Measurements from ENCODE around the gene SNX5.

SNX5 gene

DNA sequence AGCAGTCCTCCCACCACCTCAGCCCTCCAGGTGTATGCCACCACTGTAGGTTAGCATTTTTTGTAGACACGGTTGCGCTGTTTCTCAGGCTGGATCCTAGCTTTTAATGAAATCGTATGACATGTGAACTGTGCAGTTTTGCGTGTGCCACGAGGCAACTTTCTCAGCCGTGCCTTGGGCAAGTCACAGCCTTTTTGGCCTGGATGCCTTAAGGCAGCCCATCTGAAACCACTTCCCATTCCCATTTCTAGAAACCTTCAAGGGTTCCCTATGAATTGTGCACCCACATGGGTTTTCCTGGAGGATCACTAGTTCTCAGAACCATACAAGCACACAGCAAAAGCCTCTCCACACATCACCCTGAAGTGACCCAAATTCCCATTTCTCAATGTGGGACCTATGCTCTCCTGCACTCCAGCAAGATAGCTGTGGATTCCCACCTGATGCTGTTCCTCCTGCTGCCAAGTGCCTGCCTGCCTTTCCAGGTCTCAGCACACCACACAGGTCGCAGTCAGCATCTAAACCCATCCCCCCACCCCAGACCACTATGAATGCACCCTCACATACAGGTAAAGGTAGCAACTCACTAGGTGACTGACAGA, 28.9 kb downstream of the SNX5 start:
- DNase-seq: no peak

DNA sequence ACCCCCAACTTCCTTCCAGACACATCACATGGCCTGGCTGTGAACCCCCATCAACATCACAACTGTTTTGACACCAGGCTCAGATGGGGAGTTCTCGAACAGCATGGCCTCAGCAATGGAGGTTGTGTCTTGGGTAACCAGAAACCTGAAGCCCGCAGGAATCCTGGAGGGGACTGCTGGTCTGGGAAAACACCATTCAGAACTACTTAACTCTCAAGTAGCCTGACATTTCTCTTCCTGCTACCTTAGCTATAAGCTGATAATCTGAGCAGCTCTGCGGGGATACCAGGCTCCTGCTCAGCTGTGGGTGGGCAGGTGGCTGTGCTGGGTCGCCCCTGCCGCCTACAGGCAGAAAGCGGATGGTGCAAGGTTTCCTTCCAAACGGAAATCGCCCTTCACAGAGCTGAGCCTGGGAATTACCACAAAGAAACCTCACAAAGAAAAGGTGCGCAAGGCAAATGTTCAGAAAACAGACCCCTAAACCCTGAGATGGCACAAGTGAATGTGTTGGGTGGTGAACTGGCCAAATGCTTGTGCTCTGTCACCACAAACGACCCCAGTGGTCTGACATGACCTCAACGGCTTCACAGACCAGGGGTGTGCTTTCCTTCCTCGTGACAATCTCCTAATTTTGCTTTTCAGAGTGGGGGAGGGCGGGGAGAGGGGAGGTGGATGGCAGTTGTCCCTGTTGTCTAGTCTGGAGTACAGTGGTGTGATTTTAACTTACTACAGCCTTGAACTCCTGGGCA, 29.5 kb downstream of the SNX5 start:
- DNase-seq: peak; percentile 70 to 73

DNA sequence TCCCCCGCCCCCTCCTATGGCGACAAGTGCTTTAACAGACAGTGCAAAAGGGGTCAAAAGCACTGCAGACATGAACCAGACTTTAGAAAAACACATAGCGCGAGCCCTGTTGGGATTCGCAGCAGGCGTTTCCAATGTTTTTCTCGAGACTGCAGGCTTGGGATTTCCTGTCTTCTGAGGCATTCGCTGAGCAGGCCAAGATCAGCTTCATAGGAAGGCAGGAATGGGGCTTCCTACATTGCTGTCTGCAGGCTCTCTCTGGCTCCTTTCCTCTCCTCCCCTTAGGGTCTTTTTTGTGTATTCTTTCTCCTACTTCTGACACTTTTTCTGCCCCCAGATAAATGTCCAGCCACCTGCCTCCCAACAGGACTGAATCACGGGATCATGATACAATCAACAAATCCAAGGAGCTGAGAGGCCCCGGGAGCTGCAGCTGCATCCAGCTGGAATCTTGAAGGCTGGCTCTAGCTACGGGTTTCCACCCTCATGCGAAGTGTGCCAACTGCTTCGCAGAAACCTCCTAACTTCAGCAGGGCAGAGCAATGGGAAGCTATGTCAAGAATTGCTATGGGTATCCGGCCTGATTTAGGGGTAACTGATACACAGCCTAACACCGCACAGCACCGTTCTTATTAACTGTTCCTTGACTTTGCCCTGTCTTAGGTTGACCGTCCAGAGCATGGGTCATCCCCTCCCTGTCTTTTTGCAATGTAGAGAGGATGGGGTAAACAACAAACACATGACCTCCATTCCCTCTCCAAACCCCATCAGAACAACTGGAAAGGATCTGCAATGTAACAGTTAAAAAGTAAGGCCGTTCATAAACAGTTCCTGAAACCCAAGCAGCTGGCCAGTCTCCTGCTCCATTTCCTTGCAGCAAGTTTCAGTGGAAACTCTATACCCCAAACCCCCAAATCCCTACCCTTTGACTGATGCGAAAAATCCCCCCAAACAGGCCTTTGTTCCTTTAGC, 31.5 kb downstream of the SNX5 start:
- DNase-seq: no peak

DNA sequence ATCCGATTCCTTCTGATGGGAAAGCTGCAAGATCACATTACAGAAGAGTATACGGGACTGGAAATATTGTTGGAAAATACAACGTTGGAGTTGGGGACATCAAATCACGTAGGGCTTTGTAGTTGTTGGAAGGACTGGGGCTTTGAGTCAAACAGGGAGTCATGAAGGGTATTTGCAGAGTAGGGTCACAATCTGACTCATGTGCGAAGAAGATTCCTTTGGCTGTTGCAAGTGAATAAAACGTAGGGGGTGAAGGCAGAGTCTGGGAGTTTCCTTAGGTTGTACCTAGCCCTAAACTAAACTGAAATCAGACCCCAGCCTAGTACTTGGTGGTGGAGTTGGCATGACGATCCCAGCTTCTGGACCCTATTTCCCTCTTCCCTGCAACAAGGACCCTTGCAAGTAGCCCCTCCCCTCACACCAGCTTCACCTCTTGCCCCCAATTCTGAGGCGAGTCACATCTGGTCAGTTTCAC, 32.3 kb downstream of the SNX5 start:
- no peak for DNase-seq

DNA sequence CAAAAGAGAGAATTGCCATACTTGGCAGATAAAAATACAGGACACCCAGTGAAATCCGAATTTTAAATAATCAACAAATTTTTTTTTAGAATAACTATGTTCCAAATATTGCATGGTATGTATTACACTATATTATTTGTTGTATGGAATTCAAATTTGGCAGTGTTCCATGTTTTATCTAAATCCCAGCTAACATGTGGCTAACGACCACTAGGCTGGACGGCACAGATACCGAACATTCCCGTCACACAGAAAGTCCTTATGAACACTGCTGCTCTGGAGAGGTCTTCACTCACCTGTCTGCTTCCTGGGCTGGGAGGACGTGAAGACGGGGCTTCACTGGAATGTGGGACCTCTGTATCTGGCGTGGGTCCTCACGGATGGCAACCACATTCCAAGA, 32.8 kb downstream of the SNX5 start:
- DNase-seq: no peak

DNA sequence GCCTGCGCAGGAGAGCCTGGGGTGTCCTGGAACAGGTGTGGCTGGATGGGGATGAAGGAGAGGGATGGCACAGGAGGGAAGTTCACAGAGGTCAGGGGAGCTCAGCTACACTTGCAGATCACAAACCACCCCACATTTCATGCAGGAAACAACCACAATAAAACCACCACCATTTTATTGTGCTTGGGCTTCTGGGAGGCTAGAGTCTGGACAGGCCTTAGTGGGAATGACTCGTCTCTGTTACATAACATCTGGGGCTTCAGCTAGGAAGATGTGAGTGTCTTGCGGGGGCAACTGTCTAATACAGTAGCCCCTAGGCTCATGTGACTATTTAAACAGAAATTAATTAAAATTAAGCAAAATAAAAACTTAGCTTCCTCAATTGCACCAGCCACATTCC, 33.4 kb downstream of the SNX5 start:
- no peak for DNase-seq

DNA sequence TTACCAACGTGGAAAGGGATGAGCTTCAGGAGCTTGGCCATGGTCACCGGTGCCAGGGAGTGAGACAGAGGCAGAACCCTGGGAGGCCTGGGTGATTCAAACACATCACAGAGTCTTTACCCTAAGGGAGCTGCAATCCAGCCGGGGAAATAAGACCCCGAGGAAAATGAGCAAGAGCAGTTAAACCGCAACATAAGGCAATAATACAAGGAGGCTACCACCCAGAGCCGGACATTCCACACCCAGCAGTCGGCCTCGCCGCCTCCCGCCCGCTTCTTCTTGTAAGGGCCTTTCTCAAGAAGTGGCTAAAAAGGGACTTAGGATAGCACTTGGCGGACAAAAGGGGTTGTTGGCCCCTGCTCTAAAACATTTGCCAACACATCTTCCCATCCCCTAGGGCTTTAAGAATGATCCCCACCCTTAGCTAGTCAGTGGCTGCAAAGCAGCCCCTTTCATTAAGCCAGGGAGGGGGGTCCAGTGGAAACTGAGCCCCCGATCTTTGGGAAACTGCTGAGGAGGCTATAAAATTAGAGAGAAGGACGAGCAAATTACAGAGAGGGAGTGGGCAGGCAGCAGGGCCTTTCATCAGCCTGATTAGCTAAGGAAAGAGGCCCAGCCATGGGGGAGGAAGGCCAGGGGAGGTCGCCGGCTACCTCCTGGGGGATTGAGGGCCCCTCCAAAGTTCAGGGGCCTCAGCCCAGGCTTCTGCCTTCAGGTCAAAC, 34.3 kb downstream of the SNX5 start:
- DNase-seq: no peak

DNA sequence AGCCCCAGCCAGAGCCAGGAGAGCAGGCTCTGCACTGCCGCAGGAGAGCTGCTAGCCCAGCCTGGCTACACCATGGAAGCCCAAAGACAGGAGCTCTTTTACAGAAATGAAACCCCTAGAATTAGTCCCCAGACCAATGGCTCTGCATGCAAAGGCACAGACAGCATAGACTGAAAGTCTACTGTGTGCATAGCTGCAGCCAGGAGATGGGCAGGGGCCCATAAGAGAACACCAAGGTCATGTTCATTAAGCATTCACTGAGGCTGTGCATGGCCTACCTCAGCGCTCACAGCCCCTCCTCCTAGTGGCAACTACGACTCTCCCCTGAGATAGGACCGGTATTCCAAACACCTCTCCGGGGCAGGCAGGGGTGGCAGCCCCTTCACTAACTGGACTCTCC, 34.9 kb downstream of the SNX5 start:
- DNase-seq: no peak

DNA sequence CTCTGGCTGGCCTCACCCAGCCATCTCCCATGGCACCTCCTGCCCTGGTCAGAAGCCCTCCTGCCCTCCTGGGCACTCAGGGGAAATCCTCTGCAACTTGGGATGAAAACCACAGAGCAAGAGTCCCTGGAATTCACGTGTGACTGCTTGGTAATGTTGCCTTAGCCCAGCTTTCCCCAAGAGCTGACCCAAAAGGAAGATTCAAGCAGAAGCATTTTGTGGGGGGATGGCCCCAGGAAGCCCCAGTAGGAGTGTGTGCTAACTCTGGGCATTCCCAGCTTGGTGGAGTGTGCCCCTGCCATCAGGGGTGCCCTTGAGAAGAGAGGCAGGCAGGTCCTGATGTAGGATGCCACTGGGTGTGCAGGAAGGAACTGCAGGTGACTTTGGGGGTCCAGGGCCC, 35.5 kb downstream of the SNX5 start:
- no peak for DNase-seq

DNA sequence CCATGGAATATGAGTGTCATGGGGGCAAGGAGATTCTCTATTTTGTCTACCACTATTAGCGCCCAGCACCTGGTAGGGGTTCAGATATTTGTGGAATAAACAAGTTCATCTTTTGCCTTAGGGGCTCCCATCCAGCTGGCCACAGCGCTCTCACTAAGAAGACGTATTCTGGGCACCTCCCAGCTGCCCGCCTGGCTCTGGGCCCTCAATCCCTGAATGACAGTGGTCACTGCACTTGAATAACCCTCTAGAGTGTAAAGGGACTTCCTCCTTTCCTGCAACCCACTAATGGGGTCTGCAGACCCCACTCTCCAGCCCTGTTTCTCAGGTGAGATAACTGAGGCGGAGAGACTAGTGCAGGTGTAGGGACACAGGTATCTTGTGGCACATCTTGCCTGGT, 36.2 kb downstream of the SNX5 start:
- DNase-seq: no peak

DNA sequence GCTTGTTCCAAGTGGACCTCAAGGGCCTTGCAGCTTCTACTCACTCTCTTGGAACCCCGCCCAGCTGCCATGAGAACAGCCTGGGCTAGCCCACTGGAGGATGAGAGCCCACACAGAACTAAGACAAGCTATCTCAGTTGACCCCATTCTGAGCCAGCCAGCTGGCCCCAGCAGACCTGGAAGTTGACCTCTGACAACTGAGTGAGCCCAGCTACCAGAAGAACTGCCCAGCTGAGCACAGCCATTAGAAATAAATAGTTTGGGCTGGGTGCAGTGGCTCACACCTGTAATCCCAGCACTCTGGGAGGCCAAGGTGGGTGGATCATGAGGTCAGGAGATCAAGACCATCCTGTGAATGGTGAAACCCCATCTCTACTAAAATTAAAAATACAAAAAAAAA, 37.1 kb downstream of the SNX5 start:
- DNase-seq: no peak

DNA sequence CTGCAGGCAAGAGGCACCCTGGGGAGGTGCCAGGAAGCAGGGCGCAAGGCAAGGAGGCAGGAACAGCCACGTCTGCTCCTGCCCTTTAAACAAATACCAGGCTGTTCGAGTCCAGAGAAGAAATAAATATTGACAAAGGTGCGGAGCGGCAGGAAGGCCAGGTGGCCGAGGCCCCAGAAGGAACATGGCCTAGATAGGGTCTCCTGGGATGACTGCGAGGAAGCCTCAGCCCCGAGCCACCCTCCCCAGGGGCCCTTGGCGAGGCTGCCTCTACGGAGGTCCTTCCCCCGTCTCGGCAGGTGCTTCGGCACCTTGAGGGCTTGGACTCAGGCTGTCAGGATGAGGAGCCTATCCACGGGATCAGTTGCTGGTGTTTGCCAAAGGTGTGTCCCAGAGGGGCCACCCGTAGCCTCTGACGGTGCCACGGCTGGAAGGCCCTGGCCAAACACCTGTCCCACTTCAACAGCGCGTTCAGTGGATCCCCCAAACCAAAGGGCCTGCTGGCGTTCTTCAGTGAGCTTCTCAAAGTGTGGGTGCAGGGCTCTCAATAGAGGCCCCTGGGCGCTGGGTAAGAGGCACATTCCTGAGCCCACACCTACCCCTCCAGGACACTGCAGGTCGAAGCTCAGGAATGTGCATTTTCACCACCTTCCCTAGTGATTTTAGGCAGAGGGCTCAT, 39.8 kb downstream of the SNX5 start:
- DNase-seq: no peak

DNA sequence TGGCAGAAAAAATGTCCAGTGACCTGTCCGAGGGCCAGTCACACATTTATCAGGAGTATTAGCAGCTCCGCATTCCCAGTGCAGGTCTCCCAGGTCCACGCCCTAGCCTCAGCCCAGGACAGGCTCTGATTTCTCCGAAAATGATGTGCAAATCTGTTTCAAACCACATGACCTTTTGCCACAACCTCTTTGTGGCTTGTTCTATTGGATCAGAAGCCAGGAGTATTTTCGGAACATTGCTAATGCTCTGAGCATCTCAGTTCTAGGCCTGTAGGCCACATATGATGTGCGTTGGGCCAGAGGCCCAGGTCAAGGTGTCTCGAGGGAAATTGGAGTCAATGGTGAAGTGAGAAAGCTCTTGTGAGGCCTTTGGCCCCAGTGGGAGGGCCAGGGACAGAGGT, 40.4 kb downstream of the SNX5 start:
- no peak for DNase-seq

DNA sequence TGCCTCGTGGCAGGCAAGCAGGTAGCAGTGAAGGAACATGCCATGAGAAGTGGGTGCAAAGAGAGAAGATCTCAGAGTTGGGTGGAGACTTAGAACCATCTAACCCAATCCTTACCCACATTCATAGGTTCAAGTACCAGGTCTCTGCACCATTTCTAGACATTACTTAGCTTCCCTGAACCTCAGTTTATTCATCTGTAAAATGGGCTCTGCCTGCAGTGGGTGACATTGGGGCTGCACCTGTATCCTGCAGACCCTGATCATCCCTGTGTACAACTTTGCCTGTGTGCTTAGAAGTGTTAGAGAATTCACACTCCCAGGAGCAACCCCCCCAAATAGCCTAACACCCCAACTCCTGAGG, 42.7 kb downstream of the SNX5 start:
- DNase-seq: no peak

DNA sequence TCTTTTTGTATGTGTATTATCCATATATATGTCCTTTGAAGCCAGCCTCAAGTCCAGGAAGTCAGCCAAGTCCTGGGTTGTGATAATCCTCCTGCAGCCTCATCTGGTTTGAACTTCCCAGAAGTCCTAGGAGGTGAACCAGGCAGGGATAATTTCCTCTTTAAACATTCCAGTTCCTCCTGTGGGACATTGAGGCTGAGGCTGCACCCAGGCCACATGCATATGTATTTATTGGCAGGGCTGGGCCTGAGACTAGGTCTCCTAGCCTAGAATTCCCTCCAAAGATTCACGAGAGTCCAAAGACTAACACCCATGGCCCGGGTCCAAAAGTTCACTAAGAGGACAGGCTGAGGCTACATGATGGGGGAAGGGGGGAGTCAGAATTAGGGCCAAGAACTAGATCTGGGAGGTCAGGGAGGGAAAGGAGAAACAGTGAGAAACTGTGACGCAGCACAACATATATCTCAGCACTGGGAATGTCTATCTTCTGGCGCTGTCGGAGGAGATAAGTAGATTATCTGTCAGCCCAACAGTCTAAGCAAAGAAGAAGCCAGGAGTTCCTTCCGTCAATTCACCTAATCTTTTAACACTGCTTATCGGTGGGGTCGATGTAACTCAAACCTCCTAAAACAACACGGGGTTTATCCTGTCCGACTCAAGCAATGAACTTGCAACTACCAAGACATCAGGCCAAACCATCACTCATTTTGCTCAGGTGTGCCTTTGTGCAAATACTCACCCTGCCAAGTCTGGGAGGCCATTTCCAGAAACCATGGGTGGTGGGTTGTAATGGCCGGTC, 43.3 kb downstream of the SNX5 start:
- no peak for DNase-seq

DNA sequence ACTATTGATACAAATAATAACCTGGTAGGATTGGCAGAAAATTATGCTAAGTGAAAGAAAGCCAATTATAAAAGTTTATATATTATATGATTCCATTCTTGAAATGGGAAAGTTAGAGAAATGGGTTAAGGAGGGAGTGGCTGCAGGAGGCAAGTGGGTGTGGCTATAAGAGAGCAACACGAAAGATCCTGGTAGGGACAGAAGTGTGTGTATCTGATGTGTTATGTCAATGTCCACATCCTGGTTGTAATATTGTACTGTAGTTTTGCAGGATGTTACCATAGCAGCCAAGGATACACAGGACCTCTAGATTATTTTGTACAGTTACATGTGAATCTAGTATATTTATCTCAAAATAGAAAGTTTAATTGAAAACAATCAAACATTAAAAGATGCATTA, 46.8 kb downstream of the SNX5 start:
- no peak for DNase-seq

DNA sequence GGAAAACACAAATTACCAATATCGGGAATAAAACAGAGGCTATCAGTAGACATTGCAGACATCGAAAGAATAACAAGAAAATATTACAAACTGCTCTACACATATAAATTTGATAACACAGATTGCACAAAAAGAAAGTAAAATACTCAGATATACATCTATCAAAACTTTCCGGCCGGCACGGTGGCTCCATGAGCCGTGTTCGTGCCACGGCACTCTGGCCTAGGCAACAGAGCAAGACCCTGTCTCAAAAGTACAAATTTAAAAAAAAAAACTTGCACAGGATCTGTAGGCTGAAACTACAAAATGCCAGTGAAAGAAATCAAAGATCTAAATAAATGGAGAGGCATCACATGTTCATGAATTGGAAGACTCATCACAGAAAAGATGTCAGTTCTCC, 49.4 kb downstream of the SNX5 start:
- no peak for DNase-seq

DNA sequence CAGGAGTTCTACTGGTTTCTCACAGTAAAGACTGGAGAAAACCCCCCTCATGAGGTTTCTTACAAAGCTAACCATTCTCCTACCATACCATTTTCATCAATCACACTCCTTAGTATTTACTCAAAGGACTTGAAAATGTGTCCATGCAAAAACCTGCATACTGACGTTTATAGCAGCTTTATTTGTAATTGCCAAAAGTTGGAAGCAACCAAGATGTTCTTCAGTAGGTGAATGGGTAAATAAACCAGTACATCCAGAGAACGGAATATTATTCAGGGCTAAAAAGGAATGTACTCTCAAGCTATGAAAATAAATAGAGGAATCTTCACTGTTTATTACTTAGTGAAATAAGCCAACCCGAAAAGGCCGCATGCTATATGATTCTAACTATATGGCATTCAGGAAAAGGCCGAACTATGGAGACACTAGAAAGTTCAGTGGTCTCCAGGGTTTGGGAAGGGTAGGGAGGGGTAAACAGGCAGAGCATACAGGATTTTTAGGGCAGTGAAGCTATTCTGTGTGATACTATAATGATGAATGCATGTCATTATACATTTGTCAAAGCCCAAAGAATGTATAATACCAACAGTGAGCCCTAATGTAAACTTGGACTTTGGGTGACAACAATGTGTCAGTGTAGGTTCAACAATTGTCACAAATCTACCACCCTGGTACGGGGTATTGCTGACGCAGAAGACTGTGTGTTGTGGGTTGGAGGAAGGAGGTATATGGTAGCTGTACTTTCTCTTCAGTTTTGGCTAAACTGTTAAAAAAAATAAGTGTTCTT, 50.6 kb downstream of the SNX5 start:
- DNase-seq: no peak

DNA sequence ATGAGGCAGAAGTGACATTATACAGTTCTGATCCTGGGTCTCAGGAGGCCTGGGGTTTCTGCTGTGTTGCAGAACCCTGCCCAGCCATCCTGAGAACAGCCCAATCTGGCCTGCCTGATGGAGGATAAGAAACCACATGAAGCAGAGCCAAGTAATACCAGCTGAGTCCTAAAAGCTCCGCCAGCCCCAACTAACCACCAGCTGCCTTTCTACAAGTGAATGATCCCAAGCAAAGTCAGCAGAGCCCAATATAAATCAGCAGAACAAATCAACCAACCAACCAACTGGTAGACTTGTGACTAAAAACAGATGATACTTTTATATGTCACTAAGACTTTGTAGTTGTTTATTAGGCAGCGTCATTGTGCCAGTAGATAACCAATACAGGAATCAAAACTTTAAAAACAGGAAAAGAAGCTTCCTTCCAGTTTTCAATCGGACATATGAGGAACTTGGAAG, 52.1 kb downstream of the SNX5 start:
- no peak for DNase-seq

DNA sequence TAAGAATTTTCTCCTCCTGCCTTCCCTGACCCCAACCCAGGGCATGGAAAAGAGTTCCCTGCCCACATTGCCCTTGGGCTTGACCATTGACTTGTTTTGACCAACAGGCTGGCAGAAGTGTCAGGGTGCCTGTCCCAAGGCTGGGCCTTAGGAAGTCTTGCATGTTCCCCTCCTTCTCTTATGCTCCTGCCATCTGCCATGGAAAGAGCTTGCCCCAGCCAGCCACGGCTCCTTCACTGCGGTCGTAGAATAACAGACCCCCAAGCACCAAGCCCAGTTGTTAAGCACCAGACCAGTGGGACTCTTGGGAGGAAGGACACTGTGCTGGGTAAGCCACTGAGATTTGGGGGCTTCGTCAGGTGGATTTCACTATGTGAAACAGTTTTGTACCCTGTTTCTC, 53.6 kb downstream of the SNX5 start:
- DNase-seq: no peak

DNA sequence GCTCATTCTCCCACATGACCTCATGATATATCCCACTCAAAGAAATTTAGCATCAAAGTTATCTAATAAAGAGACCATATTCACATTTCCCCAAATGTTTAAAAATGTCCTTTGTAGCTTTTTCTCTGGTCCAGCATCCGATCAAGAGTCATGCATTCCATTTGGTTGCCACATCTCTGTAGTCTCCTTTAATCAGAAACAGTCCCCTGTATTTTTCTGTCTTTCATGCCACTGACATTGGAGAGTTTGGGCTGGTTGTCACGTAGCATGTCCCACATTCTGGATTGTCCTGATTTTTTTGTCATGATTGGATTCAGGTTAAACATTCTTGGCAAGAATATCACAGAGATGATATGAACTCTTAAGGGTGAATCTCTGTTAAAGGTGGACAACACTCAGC, 55.7 kb downstream of the SNX5 start:
- DNase-seq: no peak
